ENCODE data around the gene TLR9.

Gene TLR9

DNA sequence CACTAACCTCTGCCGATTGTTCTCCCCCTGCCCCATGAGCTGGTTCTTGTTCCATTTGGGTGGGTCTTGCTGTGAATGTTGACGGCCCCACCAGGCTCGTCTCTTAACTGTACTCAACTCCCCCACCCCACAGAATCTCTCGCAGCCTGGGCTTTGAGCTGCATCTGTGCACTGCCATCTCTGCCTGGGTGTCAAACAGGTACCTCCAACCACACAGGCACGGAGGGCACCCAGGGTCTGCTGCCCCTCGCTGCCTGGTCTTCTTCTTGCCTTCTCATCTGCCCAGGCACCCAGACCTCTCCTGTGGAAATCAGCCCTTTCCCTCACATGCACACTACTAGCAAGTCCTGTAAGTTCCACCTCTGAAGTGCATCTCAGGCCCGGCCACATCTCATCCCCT, 10.1 kb downstream of the TLR9 start:
- DNase-seq, result no peak

DNA sequence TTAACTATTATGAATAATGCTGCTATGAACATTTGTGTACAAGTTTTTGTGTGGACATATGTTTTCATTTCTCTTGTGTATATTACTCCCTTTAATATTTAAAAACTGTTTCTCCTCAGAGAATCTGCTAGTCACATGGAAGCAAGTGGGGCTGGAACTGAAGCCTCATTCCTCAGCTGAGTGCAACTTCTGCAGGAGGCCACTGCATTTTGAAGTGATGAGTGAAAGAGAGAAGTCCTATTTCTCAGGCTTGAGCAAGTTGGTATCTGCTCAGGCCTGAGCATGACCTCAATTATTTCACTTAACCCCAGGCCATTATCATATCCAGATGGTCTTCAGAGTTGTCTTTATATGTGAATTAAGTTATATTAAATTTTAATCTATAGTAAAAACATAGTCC, 11.5 kb downstream of the TLR9 start:
- no peak for DNase-seq

DNA sequence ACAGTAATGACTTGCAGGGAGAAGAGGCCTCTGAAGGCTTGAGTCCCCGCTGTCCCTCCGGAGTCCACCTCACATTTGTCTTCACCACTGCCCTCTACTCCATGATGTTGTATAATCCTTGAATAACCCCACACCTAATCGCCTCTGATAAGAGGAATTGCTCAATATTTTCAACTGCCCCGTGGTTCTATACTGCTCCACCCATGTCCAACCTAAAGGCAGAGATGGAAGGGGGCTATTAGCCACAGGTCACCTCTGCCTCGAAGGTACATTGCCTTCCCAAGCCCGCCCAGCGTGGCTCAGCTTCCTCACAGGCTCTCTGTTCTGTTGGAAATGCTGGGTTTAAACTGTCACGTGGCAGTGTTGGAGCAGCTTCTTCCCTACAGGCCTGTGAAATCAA, 12.4 kb downstream of the TLR9 start:
- no peak for DNase-seq

DNA sequence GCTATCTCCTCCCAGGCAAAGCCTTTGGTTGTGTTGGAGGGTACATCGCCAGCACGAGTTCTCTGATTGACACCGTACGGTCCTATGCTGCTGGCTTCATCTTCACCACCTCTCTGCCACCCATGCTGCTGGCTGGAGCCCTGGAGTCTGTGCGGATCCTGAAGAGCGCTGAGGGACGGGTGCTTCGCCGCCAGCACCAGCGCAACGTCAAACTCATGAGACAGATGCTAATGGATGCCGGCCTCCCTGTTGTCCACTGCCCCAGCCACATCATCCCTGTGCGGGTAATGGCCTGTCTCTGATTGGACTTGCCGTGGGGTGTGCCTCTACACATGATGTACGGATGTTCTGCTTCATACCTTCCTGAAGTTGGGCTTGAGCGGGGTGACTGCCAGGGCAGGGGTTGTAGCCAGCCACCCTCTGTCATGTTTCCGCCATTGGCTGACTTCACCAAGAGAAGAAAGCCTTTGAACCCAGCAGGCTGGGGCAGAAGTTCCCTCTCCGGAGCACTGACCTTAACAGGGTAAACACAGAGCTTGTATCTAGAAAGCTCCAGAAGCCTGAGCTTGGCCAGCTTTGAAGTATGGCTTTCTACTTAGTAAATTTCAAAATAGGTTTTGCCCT, 14.1 kb downstream of the TLR9 start:
- DNase-seq, result no peak

DNA sequence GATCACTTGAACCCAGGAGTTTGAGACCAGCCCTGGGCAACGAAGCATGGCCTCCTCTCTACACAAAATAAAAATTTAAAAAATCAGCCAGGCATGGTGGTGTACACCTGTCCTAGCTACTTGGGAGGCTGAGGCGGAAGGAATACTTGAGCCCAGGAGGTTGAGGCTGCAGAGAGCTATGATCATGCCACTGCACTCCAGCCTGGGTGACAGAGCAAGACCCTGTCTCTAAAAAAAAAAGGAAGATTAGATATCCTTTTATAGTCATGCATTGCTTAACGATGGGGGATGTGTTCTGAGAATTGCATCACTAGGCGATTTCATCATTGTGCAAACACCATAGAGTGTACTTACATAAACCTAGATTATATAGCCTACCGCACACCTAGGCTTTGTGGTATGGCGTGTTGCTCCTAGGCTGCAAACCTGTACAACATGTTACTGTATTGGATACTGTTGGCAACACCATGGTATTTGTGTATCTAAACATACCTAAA, 14.8 kb downstream of the TLR9 start:
- no peak for DNase-seq

DNA sequence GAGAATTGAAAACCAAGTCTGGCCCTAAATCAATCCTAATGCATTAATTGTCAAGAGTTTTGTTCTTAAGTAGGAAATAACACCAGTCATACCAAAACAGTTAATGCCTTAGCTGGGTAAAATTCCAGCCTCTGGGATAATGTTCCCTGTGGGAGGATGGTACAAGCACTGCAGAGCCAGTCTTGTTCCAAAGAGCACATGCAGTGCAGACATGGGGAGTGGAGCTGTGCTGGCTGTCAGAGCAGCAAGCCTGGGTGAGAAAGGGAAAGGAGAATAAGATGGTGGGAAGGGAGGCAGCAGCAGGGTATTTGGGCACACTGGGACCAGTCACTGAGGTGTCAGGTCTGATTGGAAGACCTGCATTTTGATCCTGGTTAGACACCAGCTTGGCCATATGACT, 15.4 kb downstream of the TLR9 start:
- no peak for DNase-seq

DNA sequence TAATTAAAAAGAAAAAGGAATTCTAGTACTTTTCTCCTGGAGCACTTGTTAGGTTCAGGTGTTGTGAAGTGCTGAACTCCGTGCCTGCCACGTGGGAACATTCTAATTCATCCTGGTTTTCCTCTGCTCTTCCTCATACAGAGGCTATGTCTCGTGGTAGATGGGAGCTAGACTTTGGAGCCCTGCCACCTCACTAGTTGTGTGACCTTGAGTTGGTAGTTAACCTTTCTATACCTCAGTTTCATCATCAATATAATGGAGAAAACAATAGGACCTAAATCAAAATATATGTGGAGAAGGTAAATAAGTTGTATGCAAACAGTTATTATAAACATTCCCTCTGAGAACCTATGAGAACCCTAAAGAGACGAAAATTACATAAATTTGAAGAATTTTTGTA, 16.9 kb downstream of the TLR9 start:
- no peak for DNase-seq

DNA sequence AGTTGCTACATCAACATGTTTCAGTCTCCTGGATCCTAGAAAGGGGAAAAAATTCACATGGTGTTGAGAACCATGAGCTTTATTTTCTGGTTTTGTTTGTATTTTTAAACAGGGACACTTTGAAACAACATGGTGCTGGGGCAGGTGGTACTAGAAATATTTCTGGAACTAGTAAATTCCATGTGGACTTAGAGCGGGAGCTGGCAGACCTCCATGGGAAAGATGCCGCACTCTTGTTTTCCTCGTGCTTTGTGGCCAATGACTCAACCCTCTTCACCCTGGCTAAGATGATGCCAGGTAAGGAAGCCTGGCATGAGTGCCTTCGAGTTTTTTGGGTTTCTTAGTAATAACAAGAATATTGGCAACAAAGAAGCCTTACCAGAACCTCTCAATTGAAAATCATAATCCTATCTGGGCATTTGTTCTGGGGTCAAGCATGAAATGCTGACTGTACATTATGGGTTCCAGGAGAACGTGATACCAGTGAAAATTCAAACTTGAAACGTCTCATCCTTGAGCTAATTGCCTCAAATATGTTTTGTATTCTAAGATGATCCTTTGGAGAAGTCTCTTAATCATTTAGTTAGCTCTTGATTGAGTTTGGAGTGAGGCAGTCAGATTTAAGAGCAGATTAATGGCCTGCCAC, 19.6 kb downstream of the TLR9 start:
- no peak for DNase-seq

DNA sequence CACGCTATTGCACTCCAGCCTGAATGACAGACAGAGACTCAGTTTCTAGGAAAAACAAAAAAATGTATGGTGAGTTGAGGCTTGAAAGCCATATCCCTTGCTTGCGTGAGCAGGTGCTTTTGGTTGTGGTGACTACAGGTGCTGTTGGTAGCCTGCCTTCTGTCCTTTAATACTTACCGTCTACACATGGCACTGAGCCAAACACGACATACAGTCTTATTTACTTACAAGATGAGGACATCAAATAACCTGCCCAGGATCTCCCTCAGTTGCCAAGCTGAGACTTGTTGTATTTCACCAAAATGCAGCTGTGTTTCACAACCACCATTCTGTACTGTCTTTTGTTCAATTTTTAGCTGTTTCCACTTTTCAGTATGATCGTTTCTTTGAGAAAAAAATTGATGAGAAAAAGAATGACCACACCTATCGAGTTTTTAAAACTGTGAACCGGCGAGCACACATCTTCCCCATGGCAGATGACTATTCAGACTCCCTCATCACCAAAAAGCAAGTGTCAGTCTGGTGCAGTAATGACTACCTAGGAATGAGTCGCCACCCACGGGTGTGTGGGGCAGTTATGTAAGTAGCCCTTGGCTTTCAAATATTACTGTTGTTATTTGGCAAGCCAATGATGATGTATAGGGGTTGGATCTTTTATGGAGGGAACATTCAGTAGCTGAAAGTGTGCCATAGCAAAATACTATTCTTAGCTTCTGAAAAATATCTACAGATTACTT, 20.9 kb downstream of the TLR9 start:
- peak; percentile 46 for DNase-seq

DNA sequence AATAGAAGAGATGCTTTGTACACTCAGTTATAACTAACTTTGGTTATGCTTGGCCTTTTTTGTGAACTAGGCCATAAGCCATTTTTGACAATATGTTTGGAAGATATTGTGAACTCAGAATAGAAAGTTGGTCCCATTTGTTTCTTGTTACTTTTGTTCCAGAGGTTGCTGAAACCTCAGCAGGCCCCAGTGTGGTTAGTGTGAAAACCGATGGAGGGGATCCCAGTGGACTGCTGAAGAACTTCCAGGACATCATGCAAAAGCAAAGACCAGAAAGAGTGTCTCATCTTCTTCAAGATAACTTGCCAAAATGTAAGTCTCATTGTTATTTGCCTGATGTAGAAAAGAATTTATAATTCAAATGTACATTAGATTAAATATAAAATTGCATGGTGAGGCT, 21.7 kb downstream of the TLR9 start:
- no peak for DNase-seq

DNA sequence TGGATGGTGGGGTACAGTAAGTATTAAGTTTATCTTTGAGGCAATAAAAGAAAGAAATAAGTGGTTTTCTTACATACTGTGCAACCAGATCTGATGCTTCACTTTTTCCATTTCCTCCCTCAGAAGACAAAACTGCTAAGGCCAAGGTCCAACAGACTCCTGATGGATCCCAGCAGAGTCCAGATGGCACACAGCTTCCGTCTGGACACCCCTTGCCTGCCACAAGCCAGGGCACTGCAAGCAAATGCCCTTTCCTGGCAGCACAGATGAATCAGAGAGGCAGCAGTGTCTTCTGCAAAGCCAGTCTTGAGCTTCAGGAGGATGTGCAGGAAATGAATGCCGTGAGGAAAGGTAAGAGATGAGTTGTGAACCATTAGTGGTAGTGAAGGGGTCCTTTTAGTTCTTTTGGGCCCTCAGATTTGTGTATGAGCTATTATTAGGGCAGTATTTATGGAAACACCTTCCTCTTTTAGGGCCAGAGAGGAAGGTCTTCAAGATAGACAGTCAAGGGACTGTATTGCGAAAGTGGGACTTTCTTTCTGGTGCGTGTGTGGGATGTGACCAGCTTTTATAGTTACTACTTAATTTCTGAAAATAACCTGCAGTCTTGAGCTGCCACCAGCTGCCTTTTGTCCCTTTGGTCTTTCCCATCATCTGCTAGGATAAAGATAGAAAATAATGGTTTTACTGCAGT, 22.9 kb downstream of the TLR9 start:
- no peak for DNase-seq

DNA sequence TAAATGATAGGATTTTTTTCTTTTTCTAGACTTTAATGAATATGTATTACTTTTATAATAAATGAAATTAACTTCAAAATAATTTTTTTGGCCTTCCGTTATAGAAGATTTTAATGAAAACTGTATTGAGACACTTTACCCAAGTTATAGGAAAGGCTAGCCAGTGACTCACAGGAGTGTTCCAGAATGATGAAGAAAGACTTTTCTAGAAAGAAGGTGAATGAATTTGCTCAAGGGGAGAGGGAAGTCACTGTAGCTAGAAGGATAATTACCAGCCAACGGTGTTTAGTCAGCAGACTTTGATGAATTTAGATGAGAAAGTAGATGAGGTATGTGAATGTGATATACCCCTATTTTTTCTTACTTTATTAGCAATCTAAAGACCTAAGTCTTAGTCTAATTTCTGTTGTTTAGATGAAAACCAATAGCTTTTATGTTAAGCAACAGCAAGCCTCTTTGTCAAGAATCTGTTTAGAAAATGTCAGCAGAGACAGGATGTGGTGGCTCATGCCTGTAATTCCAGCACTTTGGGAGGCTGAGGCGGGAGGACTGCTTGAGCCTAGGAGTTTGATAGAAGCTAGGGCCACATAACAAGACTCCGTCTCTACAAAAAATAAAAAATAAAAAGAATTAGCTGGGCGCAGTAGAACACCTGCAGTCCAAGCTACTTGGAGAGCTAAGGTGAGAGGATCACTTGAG, 24.3 kb downstream of the TLR9 start:
- no peak for DNase-seq

DNA sequence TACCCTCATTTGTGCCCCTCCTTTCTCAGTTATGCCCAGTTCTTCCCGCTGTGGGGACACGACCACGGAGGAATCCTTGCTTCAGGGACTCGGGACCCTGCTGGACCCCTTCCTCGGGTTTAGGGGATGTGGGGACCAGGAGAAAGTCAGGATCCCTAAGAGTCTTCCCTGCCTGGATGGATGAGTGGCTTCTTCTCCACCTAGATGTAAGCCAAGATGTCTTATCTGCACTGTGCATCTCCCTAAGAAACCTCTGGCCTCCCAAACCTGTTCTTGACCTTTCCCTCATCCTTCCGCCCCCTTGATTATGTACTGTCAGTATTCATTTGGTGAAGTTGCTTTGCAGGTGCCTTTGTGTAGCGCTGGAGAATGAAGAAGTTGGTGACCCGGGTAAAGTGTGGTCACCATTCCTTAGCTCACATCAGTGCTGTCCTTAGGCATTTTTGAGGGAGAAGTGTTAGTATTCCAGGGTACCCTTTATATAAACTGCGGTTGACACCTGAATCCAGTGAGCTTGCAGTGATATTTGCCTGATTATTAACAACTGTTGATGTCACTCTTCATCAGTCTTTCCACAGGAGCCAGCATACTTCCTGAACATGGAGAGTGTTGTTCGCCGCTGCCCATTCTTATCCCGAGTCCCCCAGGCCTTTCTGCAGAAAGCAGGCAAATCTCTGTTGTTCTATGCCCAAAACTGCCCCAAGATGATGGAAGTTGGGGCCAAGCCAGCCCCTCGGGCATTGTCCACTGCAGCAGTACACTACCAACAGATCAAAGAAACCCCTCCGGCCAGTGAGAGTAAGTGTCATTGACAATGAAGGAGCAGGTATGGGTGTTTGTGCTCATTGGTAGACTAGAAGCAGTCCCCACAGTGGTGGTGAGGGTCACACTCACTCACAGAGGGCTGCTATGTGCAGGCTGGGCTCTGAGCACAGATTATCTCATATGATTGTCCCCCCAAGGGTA, 26.5 kb downstream of the TLR9 start:
- DNase-seq, result no peak

DNA sequence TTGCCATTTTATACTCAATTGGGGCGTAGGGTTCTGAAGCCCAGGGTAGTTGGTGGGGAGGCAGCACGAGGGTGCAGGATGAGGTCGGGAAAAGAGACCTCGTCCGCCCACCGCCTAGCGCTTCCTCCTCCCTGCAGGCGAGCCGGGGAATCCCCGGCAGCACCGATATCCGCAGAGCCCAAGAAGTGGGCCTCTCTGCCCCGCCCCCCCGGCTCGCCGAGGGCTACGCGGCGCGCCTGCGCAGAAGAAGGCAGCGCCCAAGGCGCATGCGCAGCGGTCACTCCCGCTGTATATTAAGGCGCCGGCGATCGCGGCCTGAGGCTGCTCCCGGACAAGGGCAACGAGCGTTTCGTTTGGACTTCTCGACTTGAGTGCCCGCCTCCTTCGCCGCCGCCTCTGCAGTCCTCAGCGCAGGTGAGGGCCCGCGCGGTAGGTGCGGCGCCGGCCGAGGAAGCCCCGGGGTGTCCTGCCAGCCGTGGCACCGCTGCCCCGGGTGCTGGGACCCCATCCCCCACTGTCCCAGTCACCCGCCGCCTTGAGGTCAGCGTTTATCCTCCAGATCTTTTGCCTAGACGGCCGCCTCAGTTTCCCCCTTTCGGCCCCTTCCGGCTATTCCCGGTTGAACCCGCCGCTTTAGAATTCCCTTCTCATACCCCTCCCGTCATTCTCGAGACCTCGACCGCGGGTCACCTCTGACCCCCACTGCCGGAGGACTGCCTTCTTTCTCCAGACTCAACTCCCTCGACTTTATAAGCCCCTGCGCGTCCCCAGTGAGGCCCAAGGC, 27.4 kb downstream of the TLR9 start, which contains the start of gene ALAS1:
Gene ALAS1 (plus strand): TSS at position 319 of the 784 bp plus-strand sequence. CDS start 1,082 bp downstream, outside the sequence.
- peak; percentile 22 for DNase-seq

DNA sequence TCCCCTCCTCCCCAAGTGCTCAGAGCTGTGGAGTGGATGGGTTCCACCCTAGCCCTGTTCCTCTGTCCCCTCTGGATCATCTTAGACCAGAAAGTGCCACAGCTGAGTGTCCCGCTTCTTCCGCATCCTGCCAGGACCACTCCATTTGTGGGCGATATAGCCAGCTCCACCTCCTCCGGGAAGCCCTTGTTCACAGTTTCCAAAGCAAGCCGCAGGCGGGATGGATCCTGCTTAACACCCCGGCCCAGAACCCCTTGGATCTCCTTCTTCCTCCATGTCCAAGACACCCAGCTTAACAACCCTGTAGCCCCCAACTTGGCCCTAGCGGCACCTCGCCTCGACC, 28.0 kb downstream of the TLR9 start:
- DNase-seq, result no peak

DNA sequence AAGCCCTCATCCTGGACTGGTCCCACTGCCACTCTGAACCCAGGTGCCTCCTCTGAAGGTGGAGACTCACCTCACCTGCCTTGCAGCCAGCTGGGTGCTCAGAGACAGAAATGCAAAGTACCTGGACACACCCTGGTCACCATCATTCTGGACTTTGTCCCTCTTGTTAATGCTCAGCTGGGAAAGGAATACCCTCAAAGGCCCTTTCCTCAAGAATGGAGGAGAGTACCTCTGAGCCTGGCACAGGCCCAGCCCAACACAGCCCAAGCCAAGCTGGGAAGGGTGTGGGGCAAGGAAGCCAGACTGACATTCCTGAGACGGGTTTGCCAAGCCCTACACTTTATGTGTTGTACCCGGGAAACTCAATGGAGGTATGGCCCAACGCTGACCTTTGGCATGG, 28.5 kb downstream of the TLR9 start:
- no peak for DNase-seq

DNA sequence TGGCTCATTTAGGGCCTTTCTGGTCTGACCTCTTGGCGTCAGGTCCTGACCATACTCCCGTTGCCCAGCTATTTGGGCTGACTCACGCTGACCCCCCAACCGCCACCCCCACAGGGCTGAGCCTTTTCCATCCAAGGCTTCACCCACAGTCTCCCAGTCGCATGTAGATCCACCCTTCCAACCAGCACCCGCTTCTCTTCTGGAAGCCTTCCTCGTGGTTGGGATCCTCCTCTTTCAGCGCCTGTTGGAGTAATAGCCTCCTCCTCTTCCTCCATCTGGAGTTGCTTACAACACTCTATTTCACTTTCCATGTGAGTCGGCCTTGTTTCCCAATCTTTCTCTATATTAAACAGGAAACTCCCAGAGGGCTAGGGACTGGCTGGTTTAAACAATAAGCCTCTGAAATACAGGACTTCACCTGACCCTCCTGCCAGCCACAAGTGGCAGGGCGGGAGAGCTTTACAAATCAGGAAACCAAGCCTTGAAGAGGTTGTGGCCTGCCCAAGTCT, 29.6 kb downstream of the TLR9 start:
- DNase-seq, result no peak

DNA sequence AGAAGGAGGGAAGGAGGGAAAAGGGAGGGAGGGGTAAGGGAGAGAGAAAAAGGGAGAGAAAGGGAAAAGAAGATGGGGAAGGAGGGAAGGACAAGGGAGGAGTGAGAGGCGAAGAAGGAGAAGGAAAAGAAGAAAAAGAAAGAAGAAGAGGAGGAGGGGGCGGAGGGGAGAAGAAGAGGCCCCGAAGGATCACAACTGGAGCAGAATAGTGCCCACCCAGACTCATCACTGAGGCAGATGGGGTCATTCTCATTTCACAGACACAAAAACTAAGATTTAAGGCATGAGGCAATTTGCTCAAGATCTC, 30.2 kb downstream of the TLR9 start:
- DNase-seq, result no peak

DNA sequence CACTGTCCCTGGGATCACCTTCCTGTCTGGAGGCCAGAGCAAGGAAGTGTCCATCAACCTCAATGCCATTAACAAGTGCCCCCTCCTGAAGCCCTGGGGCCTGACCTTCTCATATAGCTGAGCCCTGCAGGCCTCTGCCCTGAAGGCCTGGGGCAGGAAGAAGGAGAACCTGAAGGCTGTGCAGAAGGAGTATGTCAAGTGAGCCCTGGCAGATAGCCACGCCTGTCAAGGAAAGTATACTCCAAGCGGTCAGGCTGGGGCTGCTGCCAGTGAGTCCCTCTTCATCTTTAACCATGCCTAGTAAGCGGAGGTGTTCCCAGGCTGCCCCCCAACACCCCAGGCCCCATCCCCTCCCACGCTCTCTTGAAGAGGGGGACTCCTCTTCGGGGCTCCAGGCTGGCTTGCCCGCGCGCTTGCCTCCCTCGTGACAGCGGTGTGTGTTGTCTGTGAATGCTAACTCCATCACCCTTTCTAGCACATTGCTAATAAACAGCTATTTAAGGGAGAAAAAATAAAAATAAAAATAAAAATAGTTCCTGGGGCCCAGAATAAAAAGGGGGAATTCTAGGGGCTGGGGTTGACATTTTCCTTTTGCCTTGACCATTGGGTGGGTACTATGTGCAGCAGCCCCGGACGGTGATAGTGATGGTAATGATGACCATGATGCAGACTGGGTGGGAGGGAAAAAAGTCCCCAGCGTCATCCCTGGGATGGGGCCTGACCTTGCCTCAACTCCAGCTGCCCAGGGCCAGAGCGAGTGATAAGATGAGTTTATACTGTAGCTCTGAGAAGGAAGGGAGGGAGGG, 30.8 kb downstream of the TLR9 start:
- DNase-seq, result peak; percentile 37

DNA sequence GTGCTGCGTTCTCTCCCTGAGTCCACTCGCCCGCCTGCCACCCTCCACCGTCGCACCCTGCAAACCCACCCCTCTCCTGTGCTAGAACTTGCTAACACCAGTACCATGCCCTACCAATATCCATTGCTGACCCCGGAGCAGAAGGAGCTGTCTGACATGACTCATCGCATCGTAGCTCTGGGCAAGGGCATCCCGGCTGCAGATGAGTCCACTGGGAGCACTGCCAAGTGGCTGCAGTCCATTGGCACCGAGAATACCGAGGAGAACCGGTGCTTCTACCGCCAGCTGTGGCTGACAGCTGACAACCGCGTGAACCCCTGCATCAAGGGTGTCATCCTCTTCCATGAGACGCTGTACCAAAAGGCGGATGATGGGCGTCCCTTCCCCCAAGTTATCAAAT, 32.4 kb downstream of the TLR9 start:
- DNase-seq, result no peak
